GM18909 (cell line): ENCODE data around the gene MAPKAPK2.
"Not testable (repeated sequence)": the region's sequence is repeated elsewhere in the genome, so short reads cannot be mapped to it uniquely, and the experiment has no call there.

ENCODE experiments used
- ATAC-seq: cut with Tn5 transposase; IDR thresholded peaks from one replicate; pipeline ENCODE4 v1.9.1; 2021; ENCODE audit warnings: mild to moderate bottlenecking; ENCODE audit not compliant: unreplicated experiment, poor library complexity

The MAPKAPK2 gene

GRCh38 chr1:206684478-206685333 lies at the start of gene MAPKAPK2:
TSS of gene MAPKAPK2 (plus strand) at chr1:206684905. CDS start at chr1:206685230, 325 bp downstream.
- peak; percentile 34 for ATAC-seq

- ATAC-seq = peak; percentile 92
These were observed 49.4 kb upstream of the MAPKAPK2 start, which contains the start of gene DYRK3 for GRCh38 chr1:206635080-206635977. TSS of gene DYRK3 (plus strand) at chr1:206635536. CDS start at chr1:206635704, 168 bp downstream.

- ATAC-seq = no peak
These were observed 48.7 kb upstream of the MAPKAPK2 start for GRCh38 chr1:206635978-206636345.

- ATAC-seq = no peak
These were observed 48.0 kb upstream of the MAPKAPK2 start for GRCh38 chr1:206636671-206637070.

GRCh38 chr1:206637605-206638004 lies 47.1 kb upstream of the MAPKAPK2 start:
- ATAC-seq = no peak

- ATAC-seq = not testable (repeated sequence)
These were observed 42.6 kb upstream of the MAPKAPK2 start for GRCh38 chr1:206642074-206642473.

GRCh38 chr1:206643118-206643698 lies 41.5 kb upstream of the MAPKAPK2 start:
- no peak for ATAC-seq

GRCh38 chr1:206646504-206646903 lies 38.2 kb upstream of the MAPKAPK2 start:
- no peak for ATAC-seq

GRCh38 chr1:206647224-206647623 lies 37.5 kb upstream of the MAPKAPK2 start:
- ATAC-seq = no peak

- no peak for ATAC-seq
These were observed 35.3 kb upstream of the MAPKAPK2 start for GRCh38 chr1:206649261-206649921.

- no peak for ATAC-seq
These were observed 33.7 kb upstream of the MAPKAPK2 start for GRCh38 chr1:206651014-206651413.

- no peak for ATAC-seq
These were observed 32.5 kb upstream of the MAPKAPK2 start for GRCh38 chr1:206651958-206652890.

GRCh38 chr1:206653715-206654459 lies 30.8 kb upstream of the MAPKAPK2 start:
- no peak for ATAC-seq

- ATAC-seq = no peak
These were observed 29.9 kb upstream of the MAPKAPK2 start for GRCh38 chr1:206654828-206655227.

GRCh38 chr1:206655471-206655882 lies 29.2 kb upstream of the MAPKAPK2 start:
- ATAC-seq = no peak

- no peak for ATAC-seq
These were observed 27.8 kb upstream of the MAPKAPK2 start for GRCh38 chr1:206656936-206657335.

GRCh38 chr1:206657751-206658150 lies 27.0 kb upstream of the MAPKAPK2 start:
- no peak for ATAC-seq

GRCh38 chr1:206658264-206658980 lies 26.3 kb upstream of the MAPKAPK2 start:
- no peak for ATAC-seq
